Measurements from ENCODE around the gene MICALL2.

The MICALL2 gene

GRCh38 chr7:1442355-1443124, 16.7 kb downstream of the MICALL2 start:
- Histone ChIP-seq H4K8ac (ENCODE audit: low read length) (no peak overlapping the region), H2BK5ac (ENCODE audit: low read depth, low read length, poor library complexity, severe bottlenecking) (no peak overlapping the region), H3K4ac (ENCODE audit: low read depth in 1 of 2, low read length in 2 of 2) (no peak overlapping the region), H2AFZ (ENCODE audit: low read depth, low read length) (no peak overlapping the region), H3K14ac (ENCODE audit: low read length in 2 of 2) (no peak overlapping the region), H2BK120ac (ENCODE audit: low read depth, low read length) (no peak overlapping the region), H4K91ac (ENCODE audit: low read length) (peak overlapping the region; percentile 35), H3K18ac (ENCODE audit: low read depth in 1 of 2, low read length in 2 of 2) (no peak overlapping the region), H3K27ac (ENCODE audit: low read length, poor library complexity, severe bottlenecking) (no peak overlapping the region), H3K23ac (ENCODE audit: low read length in 2 of 2) (no peak overlapping the region), H3K36me3 (ENCODE audit: control insufficient read depth in 1 of 2, insufficient read depth in 2 of 2, low read depth in 1 of 2, low read length in 2 of 2) (peaks cover 54 to 94% of the 10 kb centered on the region in 2 experiments), H2BK12ac (ENCODE audit: low read length in 2 of 2) (no peak overlapping the region), H3K4me2 (ENCODE audit: low read length, poor library complexity, severe bottlenecking) (no peak overlapping the region), H2AK5ac (ENCODE audit: low read length, severe bottlenecking) (no peak overlapping the region), H3K4me1 (ENCODE audit: control insufficient read depth, insufficient read depth, low read depth, low read length) (peaks cover 9% of the 10 kb centered on the region), H3K9ac (ENCODE audit: low read length) (no peak overlapping the region), H3K9me3 (ENCODE audit: control insufficient read depth, low read length) (no peaks in the 10 kb centered on the region), H3K79me1 (replicated peaks; ENCODE audit: low read length, poor library complexity, severe bottlenecking) (peaks cover 13% of the 10 kb centered on the region), H3K4me3 (ENCODE audit: insufficient read depth in 1 of 2, low read depth in 1 of 2, low read length in 2 of 2) (no peak overlapping the region), H2BK15ac (ENCODE audit: low read depth, poor library complexity, severe bottlenecking) (no peak overlapping the region), H3K27me3 (ENCODE audit: control insufficient read depth in 1 of 2, insufficient read depth in 1 of 2, low read length in 2 of 2) (no peaks in the 10 kb centered on the region)
- no peak for DNase-seq
- 91% methylated on average over 14 of the region's 20 CpGs for WGBS

GRCh38 chr7:1441615-1442354, 17.5 kb downstream of the MICALL2 start:
- Histone ChIP-seq H3K4me3 (ENCODE audit: insufficient read depth in 1 of 2, low read depth in 1 of 2, low read length in 2 of 2) (no peak overlapping the region), H2BK12ac (ENCODE audit: low read length in 2 of 2) (no peak overlapping the region), H3K27ac (ENCODE audit: low read length, poor library complexity, severe bottlenecking) (no peak overlapping the region), H4K8ac (ENCODE audit: low read length) (no peak overlapping the region), H2BK120ac (ENCODE audit: low read depth, low read length) (no peak overlapping the region), H3K23ac (ENCODE audit: low read length in 2 of 2) (no peak overlapping the region), H2BK15ac (ENCODE audit: low read depth, poor library complexity, severe bottlenecking) (no peak overlapping the region), H3K9me3 (ENCODE audit: control insufficient read depth, low read length) (no peaks in the 10 kb centered on the region), H4K91ac (ENCODE audit: low read length) (no peak overlapping the region), H3K9ac (ENCODE audit: low read length) (no peak overlapping the region), H3K18ac (ENCODE audit: low read depth in 1 of 2, low read length in 2 of 2) (no peak overlapping the region), H3K27me3 (ENCODE audit: control insufficient read depth in 1 of 2, insufficient read depth in 1 of 2, low read length in 2 of 2) (no peaks in the 10 kb centered on the region), H2AK5ac (ENCODE audit: low read length, severe bottlenecking) (no peak overlapping the region), H2BK5ac (ENCODE audit: low read depth, low read length, poor library complexity, severe bottlenecking) (no peak overlapping the region), H2AFZ (ENCODE audit: low read depth, low read length) (no peak overlapping the region), H3K14ac (ENCODE audit: low read length in 2 of 2) (no peak overlapping the region), H3K36me3 (ENCODE audit: control insufficient read depth in 1 of 2, insufficient read depth in 2 of 2, low read depth in 1 of 2, low read length in 2 of 2) (peaks cover 61 to 94% of the 10 kb centered on the region in 2 experiments), H3K4me1 (ENCODE audit: control insufficient read depth, insufficient read depth, low read depth, low read length) (peaks cover 7% of the 10 kb centered on the region), H3K79me1 (replicated peaks; ENCODE audit: low read length, poor library complexity, severe bottlenecking) (peaks cover 13% of the 10 kb centered on the region), H3K4me2 (ENCODE audit: low read length, poor library complexity, severe bottlenecking) (no peak overlapping the region), H3K4ac (ENCODE audit: low read depth in 1 of 2, low read length in 2 of 2) (no peak overlapping the region)
- 94% methylated on average over 40 of the region's 41 CpGs for WGBS
- no peak for DNase-seq

GRCh38 chr7:1440620-1441019, 18.6 kb downstream of the MICALL2 start:
- Histone ChIP-seq H3K14ac (ENCODE audit: low read length in 2 of 2) (no peak overlapping the region), H3K79me1 (replicated peaks; ENCODE audit: low read length, poor library complexity, severe bottlenecking) (peaks cover 13% of the 10 kb centered on the region), H3K4ac (ENCODE audit: low read depth in 1 of 2, low read length in 2 of 2) (no peak overlapping the region), H2AFZ (ENCODE audit: low read depth, low read length) (no peak overlapping the region), H3K4me3 (ENCODE audit: insufficient read depth in 1 of 2, low read depth in 1 of 2, low read length in 2 of 2) (no peak overlapping the region), H2AK5ac (ENCODE audit: low read length, severe bottlenecking) (no peak overlapping the region), H3K4me2 (ENCODE audit: low read length, poor library complexity, severe bottlenecking) (no peak overlapping the region), H2BK120ac (ENCODE audit: low read depth, low read length) (no peak overlapping the region), H3K9ac (ENCODE audit: low read length) (no peak overlapping the region), H2BK12ac (ENCODE audit: low read length in 2 of 2) (no peak overlapping the region), H3K9me3 (ENCODE audit: control insufficient read depth, low read length) (no peaks in the 10 kb centered on the region), H4K91ac (ENCODE audit: low read length) (no peak overlapping the region), H2BK5ac (ENCODE audit: low read depth, low read length, poor library complexity, severe bottlenecking) (no peak overlapping the region), H3K27ac (ENCODE audit: low read length, poor library complexity, severe bottlenecking) (no peak overlapping the region), H3K4me1 (ENCODE audit: control insufficient read depth, insufficient read depth, low read depth, low read length) (peaks cover 3% of the 10 kb centered on the region), H3K18ac (ENCODE audit: low read depth in 1 of 2, low read length in 2 of 2) (no peak overlapping the region), H2BK15ac (ENCODE audit: low read depth, poor library complexity, severe bottlenecking) (no peak overlapping the region), H4K8ac (ENCODE audit: low read length) (no peak overlapping the region), H3K36me3 (ENCODE audit: control insufficient read depth in 1 of 2, insufficient read depth in 2 of 2, low read depth in 1 of 2, low read length in 2 of 2) (peaks cover 66 to 95% of the 10 kb centered on the region in 2 experiments), H3K27me3 (ENCODE audit: control insufficient read depth in 1 of 2, insufficient read depth in 1 of 2, low read length in 2 of 2) (no peaks in the 10 kb centered on the region), H3K23ac (ENCODE audit: low read length in 2 of 2) (no peak overlapping the region)
- no peak for DNase-seq
- 87% methylated on average over 7 of the region's 10 CpGs for WGBS

Data from mesenchymal stem cell (in vitro differentiated cells and primary cell).